ENCODE measurements around the gene CCR6. TPM values are rescaled to one million over a fixed set of nuclear protein-coding genes. Genes with fewer than 3 reads are reported as not detected.
"Not testable (repeated sequence)": the region's sequence is repeated elsewhere in the genome, so short reads cannot be mapped to it uniquely, and the experiment has no call there.

Gene CCR6
- total RNA-seq, 1 donor from 2014 or later: not detected

DNA sequence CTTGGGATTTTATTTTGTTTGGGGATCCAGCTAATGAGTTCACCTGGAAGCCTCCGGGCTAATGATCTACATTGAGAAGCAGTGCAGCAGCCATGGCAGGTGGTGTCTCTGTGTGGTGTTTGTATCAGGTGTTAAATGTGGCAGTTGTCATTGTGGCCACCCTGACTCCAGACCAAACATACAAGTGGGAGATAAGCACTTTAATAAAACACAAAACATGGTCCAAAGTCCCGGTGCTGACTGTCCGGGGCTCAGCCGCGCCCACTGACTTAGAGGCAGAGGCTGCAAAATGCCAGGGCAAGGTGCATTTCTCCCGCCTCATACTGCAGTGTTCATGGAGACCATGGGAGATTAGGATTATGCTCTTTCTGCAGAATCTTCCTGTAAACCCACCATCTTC, 58.5 kb downstream of the CCR6 start:
- H3K36me3 ChIP-seq; H3K9me3 ChIP-seq; DNase-seq (ENCODE audit: low spot score in 2 of 2); H3K27me3 ChIP-seq; intact Hi-C loops (cut with DNase I); H3K4me3 ChIP-seq; H3K27ac ChIP-seq; H3K4me1 ChIP-seq: not testable (repeated sequence)

DNA sequence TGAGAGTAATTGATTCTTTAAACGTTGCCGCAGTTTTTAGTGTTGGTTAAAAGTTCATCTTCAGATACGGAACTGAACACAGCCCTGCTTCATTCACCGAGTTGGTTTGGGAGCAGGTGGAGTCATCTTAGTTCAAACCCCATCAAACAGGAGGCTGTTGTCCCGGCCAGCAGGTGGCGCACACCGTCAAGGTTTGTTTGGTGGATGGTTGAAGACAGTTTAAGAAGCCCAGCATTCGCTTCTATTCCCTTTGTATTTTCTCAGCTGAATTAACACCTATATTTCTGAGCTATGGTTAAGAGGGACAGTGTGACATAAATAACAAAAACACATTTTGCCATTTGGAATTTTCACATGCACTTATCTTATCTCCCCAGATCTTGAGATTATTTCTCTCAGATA, 60.0 kb downstream of the CCR6 start:
- DNase-seq (ENCODE audit: low spot score in 2 of 2); H3K4me3 ChIP-seq; H3K27me3 ChIP-seq; H3K4me1 ChIP-seq; H3K36me3 ChIP-seq; H3K27ac ChIP-seq; intact Hi-C loops (cut with DNase I); H3K9me3 ChIP-seq: not testable (repeated sequence)
- TF ChIP-seq, protein P1, sequence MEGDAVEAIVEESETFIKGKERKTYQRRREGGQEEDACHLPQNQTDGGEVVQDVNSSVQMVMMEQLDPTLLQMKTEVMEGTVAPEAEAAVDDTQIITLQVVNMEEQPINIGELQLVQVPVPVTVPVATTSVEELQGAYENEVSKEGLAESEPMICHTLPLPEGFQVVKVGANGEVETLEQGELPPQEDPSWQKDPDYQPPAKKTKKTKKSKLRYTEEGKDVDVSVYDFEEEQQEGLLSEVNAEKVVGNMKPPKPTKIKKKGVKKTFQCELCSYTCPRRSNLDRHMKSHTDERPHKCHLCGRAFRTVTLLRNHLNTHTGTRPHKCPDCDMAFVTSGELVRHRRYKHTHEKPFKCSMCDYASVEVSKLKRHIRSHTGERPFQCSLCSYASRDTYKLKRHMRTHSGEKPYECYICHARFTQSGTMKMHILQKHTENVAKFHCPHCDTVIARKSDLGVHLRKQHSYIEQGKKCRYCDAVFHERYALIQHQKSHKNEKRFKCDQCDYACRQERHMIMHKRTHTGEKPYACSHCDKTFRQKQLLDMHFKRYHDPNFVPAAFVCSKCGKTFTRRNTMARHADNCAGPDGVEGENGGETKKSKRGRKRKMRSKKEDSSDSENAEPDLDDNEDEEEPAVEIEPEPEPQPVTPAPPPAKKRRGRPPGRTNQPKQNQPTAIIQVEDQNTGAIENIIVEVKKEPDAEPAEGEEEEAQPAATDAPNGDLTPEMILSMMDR (IDR thresholded peaks at IDR 0.05): peak in 1 of 3 experiments; percentile 8

DNA sequence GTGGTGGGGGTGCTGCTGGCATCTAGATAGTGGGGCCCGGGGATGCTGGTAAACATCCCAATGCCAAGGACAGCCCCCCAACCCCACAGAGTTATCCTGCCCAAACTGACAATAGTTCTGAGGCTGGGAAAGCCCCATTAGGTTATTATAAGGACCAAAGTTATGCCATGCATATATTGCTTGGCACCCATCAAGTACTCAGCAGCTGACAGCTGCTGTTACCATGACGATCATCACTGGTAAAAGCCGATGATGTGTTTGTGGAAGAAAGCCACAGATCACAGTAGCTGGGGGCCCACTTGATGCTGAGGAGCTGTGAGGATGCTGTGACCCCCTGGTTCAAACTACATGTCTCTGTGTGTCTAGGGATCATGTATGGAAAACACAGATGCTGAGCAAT, 62.2 kb downstream of the CCR6 start:
- DNase-seq (ENCODE audit: low spot score in 2 of 2); H3K36me3 ChIP-seq; intact Hi-C loops (cut with DNase I); H3K4me3 ChIP-seq; H3K27ac ChIP-seq; H3K4me1 ChIP-seq; H3K9me3 ChIP-seq; H3K27me3 ChIP-seq: not testable (repeated sequence)

DNA sequence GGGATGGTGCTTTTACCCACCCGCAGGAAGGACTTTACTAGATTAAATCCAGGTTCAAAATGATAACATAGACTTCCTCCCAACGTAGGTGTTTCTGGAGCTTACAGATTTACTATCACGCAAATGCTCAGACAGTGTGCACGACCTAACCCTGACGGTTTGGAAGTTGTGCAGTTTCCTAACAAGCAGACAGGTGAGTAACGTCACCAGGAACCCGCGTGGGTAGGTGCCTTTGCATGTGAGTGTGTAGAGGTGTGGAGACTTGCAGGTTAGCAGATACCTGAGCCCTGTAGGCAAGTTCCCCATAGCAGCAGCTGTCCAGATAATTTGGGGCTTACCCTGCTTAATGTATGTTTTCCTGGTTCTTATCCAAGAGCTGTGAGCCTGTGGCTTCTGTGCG, 64.4 kb downstream of the CCR6 start:
- H3K27me3 ChIP-seq; H3K9me3 ChIP-seq; DNase-seq (ENCODE audit: low spot score in 2 of 2); H3K4me3 ChIP-seq; H3K27ac ChIP-seq; intact Hi-C loops (cut with DNase I); H3K36me3 ChIP-seq; H3K4me1 ChIP-seq: not testable (repeated sequence)

Other genes with a start within 250 kb of the CCR6 start
- 51.9 TPM for gene RNASET2, start 166.5 kb upstream of the CCR6 start, total RNA-seq
- gene CEP43, start 123.7 kb upstream of the CCR6 start, total RNA-seq: 10.7 TPM
- not detected for gene GPR31, start 34.9 kb downstream of the CCR6 start, total RNA-seq
- gene UNC93A, start 168.2 kb downstream of the CCR6 start, total RNA-seq: not detected
- not detected for gene TTLL2, start 202.0 kb downstream of the CCR6 start, total RNA-seq